IMR-90 (cell line): Measurements from ENCODE around the gene CALU. TPM values are rescaled to one million over a fixed set of nuclear protein-coding genes. Genes with fewer than 3 reads are reported as not detected.

ENCODE experiments used
- ATAC-seq: fragments of 200-7000 bp; cut with Tn5 transposase; 2 replicates; pipeline ENCODE4 v1.9.1; 2020; ENCODE audit warnings: low read depth, mild to moderate bottlenecking, moderate library complexity
- BruUV-seq: library from RNA; stranded (reverse); fragments of 400-500 nt; replicated peaks from 2 replicates; lab custom pipeline; 2021; lab: Mats Ljungman, UMichigan
- CTCF ChIA-PET: fragments of 300-600 bp; formaldehyde crosslinking; extraction: SDS; loops from one replicate; lab custom pipeline; 2021; ENCODE audit warnings: antibody characterized with exemption; lab: Yijun Ruan, JAX
- POLR2A ChIA-PET: fragments of 300-600 bp; sonication (Branson Sonifier 250); formaldehyde crosslinking; loops from one replicate; lab custom pipeline; 2022; ENCODE audit warnings: antibody characterized with exemption; ENCODE audit not compliant: unreplicated experiment; lab: Charles Lee
- DNase-seq: peaks from one replicate; pipeline ENCODE4 v3.0.0; 2013
- H2AFZ ChIP-seq: replicated peaks from 2 replicates; pipeline ENCODE3; 2013; ENCODE audit warnings: low read length, mild to moderate bottlenecking; ENCODE audit not compliant: poor library complexity
- H2AK5ac ChIP-seq: 2 replicates; pipeline ENCODE4 v1.6.1; 2013; ENCODE audit warnings: low read depth, low read length, inconsistent platforms
- H2AK9ac ChIP-seq: replicated peaks from 2 replicates; pipeline ENCODE3; 2013; ENCODE audit warnings: mild to moderate bottlenecking, low read depth, low read length, moderate library complexity; ENCODE audit not compliant: poor library complexity
- H2BK120ac ChIP-seq: 2 replicates; pipeline ENCODE4 v1.6.1; 2013; ENCODE audit warnings: low read depth, low read length, inconsistent platforms
- H2BK15ac ChIP-seq: 3 replicates; pipeline ENCODE4 v1.6.1; 2013; ENCODE audit warnings: low read depth, low read length, inconsistent platforms
- H2BK20ac ChIP-seq: 2 replicates; pipeline ENCODE4 v1.6.1; 2013; ENCODE audit warnings: low read depth, mild to moderate bottlenecking, inconsistent platforms, low read length, moderate library complexity
- H2BK5ac ChIP-seq: 2 replicates; pipeline ENCODE4 v1.6.1; 2013; ENCODE audit warnings: mild to moderate bottlenecking, low read depth, low read length, inconsistent platforms; ENCODE audit not compliant: poor library complexity, severe bottlenecking
- H3K14ac ChIP-seq: replicated peaks from 2 replicates; pipeline ENCODE4 v1.6.1; 2013; ENCODE audit warnings: low read depth, low read length, inconsistent platforms
- H3K18ac ChIP-seq: 2 replicates; pipeline ENCODE4 v1.6.1; 2013; ENCODE audit warnings: low read depth, low read length, control low read depth
- H3K23ac ChIP-seq: 2 replicates; pipeline ENCODE4 v1.6.1; 2013; ENCODE audit warnings: low read depth, low read length, inconsistent platforms
- H3K27ac ChIP-seq: 2 replicates; pipeline ENCODE4 v1.5.1; 2013; ENCODE audit warnings: mild to moderate bottlenecking, control low read depth, low read length; ENCODE audit not compliant: insufficient read depth
- H3K27me3 ChIP-seq: 2 replicates; pipeline ENCODE4 v1.6.1; 2013; ENCODE audit warnings: low read length; ENCODE audit not compliant: control insufficient read depth, insufficient read depth
- H3K36me3 ChIP-seq: 2 replicates; pipeline ENCODE4 v1.6.1; 2013; ENCODE audit warnings: low read length, mixed read lengths; ENCODE audit not compliant: control insufficient read depth, insufficient read depth
- H3K4ac ChIP-seq: 2 replicates; pipeline ENCODE4 v1.6.1; 2013; ENCODE audit warnings: low read depth, low read length, inconsistent platforms
- H3K4me1 ChIP-seq: 2 replicates; pipeline ENCODE4 v1.6.1; 2013; ENCODE audit warnings: low read length, mixed read lengths; ENCODE audit not compliant: control insufficient read depth, insufficient read depth
- H3K4me2 ChIP-seq: 2 replicates; pipeline ENCODE4 v1.6.1; 2013; ENCODE audit warnings: low read depth, mild to moderate bottlenecking, control low read depth, low read length, moderate library complexity
- H3K4me3 ChIP-seq: 2 replicates; pipeline ENCODE4 v1.5.1; 2013; ENCODE audit warnings: low read depth, mild to moderate bottlenecking, control low read depth, low read length, moderate library complexity; ENCODE audit not compliant: insufficient read depth
- H3K56ac ChIP-seq: 2 replicates; pipeline ENCODE4 v1.6.1; 2013; ENCODE audit warnings: low read length, inconsistent platforms; ENCODE audit not compliant: insufficient read depth; ENCODE audit errors: extremely low read depth
- H3K79me1 ChIP-seq, 2 experiments: 2 replicates each; pipeline ENCODE4 v1.6.1; 2013; ENCODE audit warnings: low read length in 2 of 2, inconsistent platforms in 1 of 2, low read depth in 1 of 2
- H3K9ac ChIP-seq: 2 replicates; pipeline ENCODE4 v1.6.1; 2013; ENCODE audit warnings: low read depth, low read length, control low read depth
- H3K9me1 ChIP-seq: 2 replicates; pipeline ENCODE4 v1.6.1; 2013; ENCODE audit warnings: low read length, inconsistent platforms; ENCODE audit not compliant: insufficient read depth
- H3K9me3 ChIP-seq: 2 replicates; pipeline ENCODE4 v1.6.1; 2013; ENCODE audit warnings: low read length; ENCODE audit not compliant: control insufficient read depth, insufficient read depth
- H4K20me1 ChIP-seq: 2 replicates; pipeline ENCODE4 v1.6.1; 2013; ENCODE audit warnings: low read length, inconsistent platforms; ENCODE audit not compliant: insufficient read depth
- H4K5ac ChIP-seq: 2 replicates; pipeline ENCODE4 v1.6.1; 2013; ENCODE audit warnings: mild to moderate bottlenecking, low read depth, low read length, control low read depth
- H4K8ac ChIP-seq, 2 experiments: 2 replicates each; pipeline ENCODE4 v1.6.1; 2013; ENCODE audit warnings: low read depth in 2 of 2, low read length in 2 of 2, control low read depth in 1 of 2, inconsistent platforms in 1 of 2
- H4K91ac ChIP-seq: 2 replicates; pipeline ENCODE4 v1.6.1; 2013; ENCODE audit warnings: low read depth, low read length, inconsistent platforms; ENCODE audit not compliant: insufficient read depth
- NFE2L2 ChIP-seq: fragments of 150-350 bp; IDR thresholded peaks from 2 replicates; pipeline ENCODE4 v1.6.1; 2016; ENCODE audit warnings: low read depth, mild to moderate bottlenecking, low read length
- WGBS, 2 experiments: methylation state at CpG; one replicate each; pipeline versions ENCODE4 v1.1.5 to v1.1.7; 2013; ENCODE audit warnings: missing lambda C conversion rate in 2 of 2; ENCODE audit not compliant: insufficient read length in 1 of 2; ENCODE audit errors: extremely low coverage in 2 of 2; 5-methylcytosine and 5-hydroxymethylcytosine counted together
- dilution Hi-C: fragments of 300-500 bp; cut with HindIII; formaldehyde crosslinking; loops from one replicate; pipeline ENCODE4 v1.14.3; 2018; ENCODE audit warnings: low sequenced_read_pairs; ENCODE audit not compliant: unreplicated experiment
- in situ Hi-C: fragments of 300-500 bp; cut with MboI; formaldehyde crosslinking; loops from 3 replicates; pipeline ENCODE4 v1.14.3; 2019; ENCODE audit warnings: low sequenced_read_pairs, inconsistent platforms, mixed read lengths
- intact Hi-C: fragments of 100-400 bp; cut with micrococcal nuclease; formaldehyde crosslinking; loops from 2 replicates; pipeline ENCODE4 v1.10.0; 2022
- polyA plus RNA-seq, 3 experiments: library from polyadenylated mRNA; depleted of rRNA; stranded (reverse); fragments of >200 nt; gene quantifications; 2 replicates each; pipeline ENCODE4 v1.2.3, GENCODE V29; 2012; ENCODE audit warnings: low replicate concordance in 1 of 3
- total RNA-seq: library from RNA; depleted of rRNA; stranded (reverse); fragments of >200 nt; gene quantifications from 2 replicates; pipeline ENCODE4 v1.2.3, GENCODE V29; 2012

CALU gene
- total and polyA plus RNA-seq, 2 of the 4 experiments (the other 2 are of a cell fraction), result 421 to 525 TPM

DNA sequence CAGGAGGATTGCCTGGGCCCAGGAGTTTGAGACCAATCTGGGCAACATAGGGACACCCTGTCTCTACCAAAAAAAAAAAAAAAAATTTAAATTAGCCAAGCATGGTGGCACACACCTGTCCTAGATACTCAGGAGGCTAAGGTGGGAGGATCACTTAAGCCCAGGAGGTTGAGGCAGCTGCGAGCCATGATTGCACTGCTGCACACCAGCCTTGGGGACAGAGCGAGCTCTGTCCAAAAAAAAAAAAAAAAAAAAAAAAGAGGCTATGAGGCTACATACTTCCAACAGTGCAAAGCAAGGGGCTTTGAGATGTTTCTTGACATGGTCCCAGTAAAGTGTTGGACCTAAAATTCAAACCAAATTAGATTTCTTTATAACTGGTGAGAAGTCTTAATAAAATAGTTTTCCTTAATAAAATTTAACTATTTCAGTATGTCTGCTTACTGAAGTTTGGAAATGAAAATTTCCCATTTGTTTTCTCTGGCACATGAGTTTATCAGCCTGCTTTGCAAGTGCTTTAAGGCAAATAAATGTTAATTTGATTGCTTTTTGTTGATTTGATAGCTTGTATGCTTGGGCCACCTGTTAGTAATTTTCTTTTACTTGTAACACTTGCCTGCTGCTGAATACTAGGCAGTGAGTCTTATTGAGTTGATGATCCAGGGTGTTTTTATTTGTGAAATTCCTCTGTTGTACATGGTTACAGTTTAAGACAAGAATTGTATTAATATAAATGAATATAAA lies 16.1 kb downstream of the CALU start:
- intact Hi-C loops, result no loop called here
- peaks cover 80% of the 10 kb centered on the region for H4K20me1 ChIP-seq

More for the DNA sequence above, 16.1 kb downstream of the CALU start:
- H3K27me3 ChIP-seq, result no peaks in the 10 kb centered on the region
- H3K4me1 ChIP-seq, result peaks cover 11% of the 10 kb centered on the region
- no peak overlapping the region for H3K4me3 ChIP-seq
- dilution Hi-C loops, result no loop called here
- H3K23ac ChIP-seq, result no peak overlapping the region
- H3K27ac ChIP-seq, result no peak overlapping the region
- no peak overlapping the region for H4K8ac ChIP-seq
- no peak overlapping the region for H3K18ac ChIP-seq
- no peak overlapping the region for H2BK20ac ChIP-seq
- no peak for TF ChIP-seq NFE2L2
- no peak overlapping the region for H4K5ac ChIP-seq
- no peak overlapping the region for H2AK9ac ChIP-seq
- in situ Hi-C loops, result no loop called here
- H2BK15ac ChIP-seq, result no peak overlapping the region
- H3K56ac ChIP-seq, result no peak overlapping the region
- no peak overlapping the region for H3K4ac ChIP-seq
- WGBS, 2 experiments, result no CpG with 5 or more reads among the region's 2 CpGs
- H3K9me1 ChIP-seq, result peaks cover 9% of the 10 kb centered on the region
- DNase-seq (no peak), ATAC-seq (no peak)
- H3K14ac ChIP-seq, result no peak overlapping the region
- CTCF ChIA-PET, result no interaction called here
- H2AK5ac ChIP-seq, result no peak overlapping the region
- H2BK120ac ChIP-seq, result no peak overlapping the region
- peaks cover 38% of the 10 kb centered on the region for H3K36me3 ChIP-seq
- H2AFZ ChIP-seq, result no peak overlapping the region
- H4K91ac ChIP-seq, result no peak overlapping the region
- BruUV-seq, result no TSS peak
- H2BK5ac ChIP-seq, result peak overlapping the region; percentile 85
- POLR2A ChIA-PET, result interaction anchor here (1.4 kb wide), 1 partner anchor 77 kb away, joined by 3 read pairs; no protein-coding TSS in a partner anchor
- peak overlapping the region; percentile 4; the same call in 1 of the 2 replicates for H3K4me2 ChIP-seq
- no peak overlapping the region for H3K9ac ChIP-seq
- H3K9me3 ChIP-seq, result no peaks in the 10 kb centered on the region
- H3K79me1 ChIP-seq, result peaks cover 26 to 51% of the 10 kb centered on the region in 2 experiments
